WTC11 (cell line): ENCODE data around the gene UGT1A4. TPM values are rescaled to one million over a fixed set of nuclear protein-coding genes. Genes with fewer than 3 reads are reported as not detected.

Experiments used
- ATAC-seq: fragments of 200-7000 bp; cut with Tn5 transposase; 2 replicates; pipeline ENCODE4 v1.10.0; 2021; ENCODE audit warnings: mild to moderate bottlenecking, moderate library complexity
- CTCF ChIA-PET: fragments of 300-600 bp; sonication (Branson Sonifier 250); formaldehyde crosslinking; loops from one replicate; lab custom pipeline; 2021; ENCODE audit warnings: antibody characterized with exemption; lab: Charles Lee
- POLR2A ChIA-PET: fragments of 350-600 bp; sonication (Branson Sonifier 250); formaldehyde crosslinking; loops from one replicate; lab custom pipeline; 2021; ENCODE audit warnings: antibody characterized with exemption; lab: Charles Lee
- DNase-seq: peaks from one replicate; pipeline ENCODE4 v3.0.0; 2021; ENCODE audit warnings: low spot score
- H3K27ac Mint-ChIP-seq: 2 replicates; pipeline ENCODE4 v1.8.0; 2021; ENCODE audit warnings: mixed read lengths
- H3K27me3 Mint-ChIP-seq: 2 replicates; pipeline ENCODE4 v1.8.0; 2021; ENCODE audit warnings: low read depth, mild to moderate bottlenecking, moderate library complexity, mixed read lengths
- H3K36me3 Mint-ChIP-seq: 2 replicates; pipeline ENCODE4 v1.8.0; 2021; ENCODE audit warnings: mixed read lengths
- H3K4me1 Mint-ChIP-seq: 2 replicates; pipeline ENCODE4 v1.8.0; 2022; ENCODE audit warnings: mixed read lengths
- H3K4me3 Mint-ChIP-seq: 2 replicates; pipeline ENCODE4 v1.8.0; 2021; ENCODE audit warnings: mild to moderate bottlenecking, moderate library complexity, mixed read lengths
- H3K9me3 Mint-ChIP-seq: 2 replicates; pipeline ENCODE4 v1.8.0; 2021; ENCODE audit warnings: mixed read lengths
- EMX1 ChIP-seq: fragments of 250-450 bp; sonication (Bioruptor Pico); IDR thresholded peaks from 2 replicates; pipeline ENCODE4 v1.8.0; 2021; ENCODE audit warnings: mild to moderate bottlenecking
- FOXJ3 ChIP-seq: sonication (generic); formaldehyde crosslinking; IDR thresholded peaks from 2 replicates; pipeline ENCODE4 v1.9.0; 2021; ENCODE audit warnings: missing genetic modification reagents, mild to moderate bottlenecking, borderline replicate concordance
- IRF2 ChIP-seq: sonication (generic); formaldehyde crosslinking; IDR thresholded peaks from 2 replicates; pipeline ENCODE4 v1.8.0; 2022; ENCODE audit warnings: low read depth, missing genetic modification reagents, borderline replicate concordance
- MYBL2 ChIP-seq: sonication (generic); formaldehyde crosslinking; IDR thresholded peaks from 2 replicates; pipeline ENCODE4 v1.8.1; 2023; ENCODE audit warnings: mild to moderate bottlenecking, moderate library complexity, missing genetic modification reagents
- OVOL2 ChIP-seq: fragments of 250-450 bp; sonication (Bioruptor Pico); IDR thresholded peaks from 2 replicates; pipeline ENCODE4 v1.9.0; 2021; ENCODE audit warnings: mild to moderate bottlenecking, borderline replicate concordance
- RORB ChIP-seq: fragments of 250-450 bp; sonication (Bioruptor Pico); IDR thresholded peaks from 2 replicates; pipeline ENCODE4 v1.9.0; 2021; ENCODE audit warnings: mild to moderate bottlenecking
- ZNF219 ChIP-seq: sonication (generic); formaldehyde crosslinking; IDR thresholded peaks from 2 replicates; pipeline ENCODE4 v1.8.0; 2023; ENCODE audit warnings: missing genetic modification reagents, mild to moderate bottlenecking, borderline replicate concordance
- ZNF317 ChIP-seq: sonication (generic); formaldehyde crosslinking; IDR thresholded peaks from 2 replicates; pipeline ENCODE4 v1.8.1; 2023; ENCODE audit warnings: low read depth, mild to moderate bottlenecking, moderate library complexity, missing genetic modification reagents, borderline replicate concordance
- total RNA-seq: library from RNA; stranded (reverse); gene quantifications from 3 replicates; pipeline ENCODE4 v1.2.3, GENCODE V29; 2021
- TF ChIP-seq, protein P1 (sequence below): sonication (generic); formaldehyde crosslinking; IDR thresholded peaks from 2 replicates; pipeline ENCODE4 v1.8.0; 2022; ENCODE audit warnings: mild to moderate bottlenecking, missing genetic modification reagents
- TF ChIP-seq, protein P2 (sequence below): sonication (generic); formaldehyde crosslinking; IDR thresholded peaks from 2 replicates; pipeline ENCODE4 v1.8.1; 2023; ENCODE audit warnings: mild to moderate bottlenecking, moderate library complexity, missing genetic modification reagents
- TF ChIP-seq, protein P3 (sequence below): sonication (generic); formaldehyde crosslinking; IDR thresholded peaks from 2 replicates; pipeline ENCODE4 v1.8.0; 2023; ENCODE audit warnings: mild to moderate bottlenecking, missing genetic modification reagents
- TF ChIP-seq, protein P4 (sequence below): fragments of 250-450 bp; sonication (Bioruptor Pico); IDR thresholded peaks from 2 replicates; pipeline ENCODE4 v1.9.0; 2021; ENCODE audit warnings: mild to moderate bottlenecking
- TF ChIP-seq, protein P5 (sequence below): fragments of 250-450 bp; sonication (Bioruptor Pico); IDR thresholded peaks from 2 replicates; pipeline ENCODE4 v2.1.2; 2022; ENCODE audit warnings: mild to moderate bottlenecking, moderate library complexity
- TF ChIP-seq, protein P6 (sequence below): sonication (generic); formaldehyde crosslinking; IDR thresholded peaks from 2 replicates; pipeline ENCODE4 v1.8.1; 2023; ENCODE audit warnings: mild to moderate bottlenecking, missing genetic modification reagents
- TF ChIP-seq, protein P7 (sequence below): sonication (generic); formaldehyde crosslinking; IDR thresholded peaks from 2 replicates; pipeline ENCODE4 v1.8.1; 2023; ENCODE audit warnings: mild to moderate bottlenecking, missing genetic modification reagents, moderate library complexity

Gene UGT1A4
- total RNA-seq, 1 experiment from 2014 or later: 0.22 TPM

DNA sequence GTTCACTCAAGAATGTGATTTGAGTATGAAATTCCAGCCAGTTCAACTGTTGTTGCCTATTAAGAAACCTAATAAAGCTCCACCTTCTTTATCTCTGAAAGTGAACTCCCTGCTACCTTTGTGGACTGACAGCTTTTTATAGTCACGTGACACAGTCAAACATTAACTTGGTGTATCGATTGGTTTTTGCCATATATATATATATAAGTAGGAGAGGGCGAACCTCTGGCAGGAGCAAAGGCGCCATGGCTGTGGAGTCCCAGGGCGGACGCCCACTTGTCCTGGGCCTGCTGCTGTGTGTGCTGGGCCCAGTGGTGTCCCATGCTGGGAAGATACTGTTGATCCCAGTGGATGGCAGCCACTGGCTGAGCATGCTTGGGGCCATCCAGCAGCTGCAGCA is 41.5 kb downstream of the UGT1A4 start, which contains the start of gene UGT1A1:
Gene UGT1A1, plus strand, starts transcription at position 228 of the 400 bp plus-strand sequence. Its CDS starts 18 bp downstream, at position 246.
- DNase-seq (no peak), ATAC-seq (no peak)
- Mint-ChIP-seq H3K27me3 (peaks cover 7% of the 10 kb centered on the region; the same call in 1 of the 2 replicates), H3K36me3 (no peaks in the 10 kb centered on the region), H3K4me3 (no peak within 1 kb of the TSS), H3K9me3 (peaks cover 14% of the 10 kb centered on the region), H3K4me1 (no peaks in the 10 kb centered on the region), H3K27ac (no peak within 1 kb of the TSS)
- POLR2A ChIA-PET: no interaction called here
- CTCF ChIA-PET: no interaction called here
- TF ChIP-seq, protein P1, sequence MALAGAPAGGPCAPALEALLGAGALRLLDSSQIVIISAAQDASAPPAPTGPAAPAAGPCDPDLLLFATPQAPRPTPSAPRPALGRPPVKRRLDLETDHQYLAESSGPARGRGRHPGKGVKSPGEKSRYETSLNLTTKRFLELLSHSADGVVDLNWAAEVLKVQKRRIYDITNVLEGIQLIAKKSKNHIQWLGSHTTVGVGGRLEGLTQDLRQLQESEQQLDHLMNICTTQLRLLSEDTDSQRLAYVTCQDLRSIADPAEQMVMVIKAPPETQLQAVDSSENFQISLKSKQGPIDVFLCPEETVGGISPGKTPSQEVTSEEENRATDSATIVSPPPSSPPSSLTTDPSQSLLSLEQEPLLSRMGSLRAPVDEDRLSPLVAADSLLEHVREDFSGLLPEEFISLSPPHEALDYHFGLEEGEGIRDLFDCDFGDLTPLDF (CRISPR knock-in tag): no peak
- no peak for TF ChIP-seq ZNF219 (CRISPR knock-in tag)
- TF ChIP-seq, protein P2, sequence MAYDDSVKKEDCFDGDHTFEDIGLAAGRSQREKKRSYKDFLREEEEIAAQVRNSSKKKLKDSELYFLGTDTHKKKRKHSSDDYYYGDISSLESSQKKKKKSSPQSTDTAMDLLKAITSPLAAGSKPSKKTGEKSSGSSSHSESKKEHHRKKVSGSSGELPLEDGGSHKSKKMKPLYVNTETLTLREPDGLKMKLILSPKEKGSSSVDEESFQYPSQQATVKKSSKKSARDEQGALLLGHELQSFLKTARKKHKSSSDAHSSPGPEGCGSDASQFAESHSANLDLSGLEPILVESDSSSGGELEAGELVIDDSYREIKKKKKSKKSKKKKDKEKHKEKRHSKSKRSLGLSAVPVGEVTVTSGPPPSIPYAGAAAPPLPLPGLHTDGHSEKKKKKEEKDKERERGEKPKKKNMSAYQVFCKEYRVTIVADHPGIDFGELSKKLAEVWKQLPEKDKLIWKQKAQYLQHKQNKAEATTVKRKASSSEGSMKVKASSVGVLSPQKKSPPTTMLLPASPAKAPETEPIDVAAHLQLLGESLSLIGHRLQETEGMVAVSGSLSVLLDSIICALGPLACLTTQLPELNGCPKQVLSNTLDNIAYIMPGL (CRISPR knock-in tag): no peak
- TF ChIP-seq, protein P3, sequence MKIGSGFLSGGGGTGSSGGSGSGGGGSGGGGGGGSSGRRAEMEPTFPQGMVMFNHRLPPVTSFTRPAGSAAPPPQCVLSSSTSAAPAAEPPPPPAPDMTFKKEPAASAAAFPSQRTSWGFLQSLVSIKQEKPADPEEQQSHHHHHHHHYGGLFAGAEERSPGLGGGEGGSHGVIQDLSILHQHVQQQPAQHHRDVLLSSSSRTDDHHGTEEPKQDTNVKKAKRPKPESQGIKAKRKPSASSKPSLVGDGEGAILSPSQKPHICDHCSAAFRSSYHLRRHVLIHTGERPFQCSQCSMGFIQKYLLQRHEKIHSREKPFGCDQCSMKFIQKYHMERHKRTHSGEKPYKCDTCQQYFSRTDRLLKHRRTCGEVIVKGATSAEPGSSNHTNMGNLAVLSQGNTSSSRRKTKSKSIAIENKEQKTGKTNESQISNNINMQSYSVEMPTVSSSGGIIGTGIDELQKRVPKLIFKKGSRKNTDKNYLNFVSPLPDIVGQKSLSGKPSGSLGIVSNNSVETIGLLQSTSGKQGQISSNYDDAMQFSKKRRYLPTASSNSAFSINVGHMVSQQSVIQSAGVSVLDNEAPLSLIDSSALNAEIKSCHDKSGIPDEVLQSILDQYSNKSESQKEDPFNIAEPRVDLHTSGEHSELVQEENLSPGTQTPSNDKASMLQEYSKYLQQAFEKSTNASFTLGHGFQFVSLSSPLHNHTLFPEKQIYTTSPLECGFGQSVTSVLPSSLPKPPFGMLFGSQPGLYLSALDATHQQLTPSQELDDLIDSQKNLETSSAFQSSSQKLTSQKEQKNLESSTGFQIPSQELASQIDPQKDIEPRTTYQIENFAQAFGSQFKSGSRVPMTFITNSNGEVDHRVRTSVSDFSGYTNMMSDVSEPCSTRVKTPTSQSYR (CRISPR knock-in tag): no peak
- TF ChIP-seq, protein P4, sequence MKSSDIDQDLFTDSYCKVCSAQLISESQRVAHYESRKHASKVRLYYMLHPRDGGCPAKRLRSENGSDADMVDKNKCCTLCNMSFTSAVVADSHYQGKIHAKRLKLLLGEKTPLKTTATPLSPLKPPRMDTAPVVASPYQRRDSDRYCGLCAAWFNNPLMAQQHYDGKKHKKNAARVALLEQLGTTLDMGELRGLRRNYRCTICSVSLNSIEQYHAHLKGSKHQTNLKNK (CRISPR knock-in tag): no peak
- TF ChIP-seq EMX1 (CRISPR knock-in tag): no peak
- TF ChIP-seq RORB (CRISPR knock-in tag): no peak
- TF ChIP-seq MYBL2 (CRISPR knock-in tag): no peak

DNA sequence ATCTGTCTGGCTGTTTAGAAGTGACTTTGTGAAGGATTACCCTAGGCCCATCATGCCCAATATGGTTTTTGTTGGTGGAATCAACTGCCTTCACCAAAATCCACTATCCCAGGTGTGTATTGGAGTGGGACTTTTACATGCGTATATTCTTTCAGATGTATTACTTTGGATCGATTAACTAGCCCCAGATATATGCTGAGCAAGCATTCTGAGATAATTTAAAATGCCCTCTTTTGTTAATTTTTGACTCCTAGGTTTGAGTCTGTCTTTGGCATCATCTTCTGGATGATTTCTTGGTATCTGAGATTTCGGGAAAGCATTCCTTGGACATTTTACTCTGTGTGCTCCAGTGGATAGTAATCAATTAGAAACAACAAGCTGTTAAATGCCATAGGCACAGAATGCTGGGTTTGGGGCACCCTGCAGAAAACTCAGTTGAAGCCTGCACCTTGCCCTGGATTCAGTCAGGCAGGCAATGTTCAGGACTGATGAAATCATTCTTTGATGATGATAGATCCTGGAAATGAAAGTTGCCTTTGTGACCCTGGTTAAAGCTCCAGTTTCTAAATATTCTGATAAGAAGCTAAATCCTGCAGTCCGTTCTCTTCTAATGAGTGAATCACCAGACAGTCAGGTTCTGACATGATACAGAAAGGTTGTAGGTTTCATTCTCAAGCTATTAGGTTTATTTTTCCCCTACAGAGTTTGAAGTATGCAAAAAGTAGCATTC is 42.7 kb downstream of the UGT1A4 start:
- POLR2A ChIA-PET: no interaction called here
- DNase-seq (no peak), ATAC-seq (no peak)
- Mint-ChIP-seq H3K27ac (no peak overlapping the region), H3K4me1 (no peaks in the 10 kb centered on the region), H3K4me3 (no peak overlapping the region), H3K27me3 (peaks cover 7% of the 10 kb centered on the region; the same call in 1 of the 2 replicates), H3K9me3 (peaks cover 17% of the 10 kb centered on the region), H3K36me3 (no peaks in the 10 kb centered on the region)
- no peak for TF ChIP-seq OVOL2 (CRISPR knock-in tag)
- CTCF ChIA-PET: no interaction called here

DNA sequence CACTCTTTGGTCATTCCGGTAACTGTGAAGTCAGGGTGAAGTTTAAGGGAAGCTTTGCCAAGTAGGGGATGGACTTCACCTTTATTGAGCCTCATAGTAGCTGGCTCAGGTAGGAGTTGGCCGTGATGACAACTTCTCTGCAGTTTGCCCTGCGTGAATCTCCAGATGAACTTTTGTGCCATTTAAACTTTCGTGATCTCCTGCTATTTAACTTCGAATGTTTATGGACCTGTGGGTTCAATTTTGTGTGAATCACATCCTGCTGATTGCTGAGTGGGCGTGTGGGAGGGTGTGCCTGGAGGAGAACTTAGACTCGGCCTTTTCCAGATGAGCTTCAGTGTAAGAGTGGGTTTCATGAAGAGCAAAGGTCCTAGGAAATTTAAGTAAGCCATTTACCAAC is 45.7 kb downstream of the UGT1A4 start:
- no peak for ATAC-seq
- Mint-ChIP-seq H3K9me3 (peaks cover 9% of the 10 kb centered on the region), H3K36me3 (no peaks in the 10 kb centered on the region), H3K4me1 (peaks cover 3% of the 10 kb centered on the region), H3K4me3 (no peak overlapping the region), H3K27me3 (peaks cover 7% of the 10 kb centered on the region; the same call in 1 of the 2 replicates), H3K27ac (no peak overlapping the region)
- ChIA-PET POLR2A (no interaction called here), CTCF (no interaction called here)
- DNase-seq: no peak
- TF ChIP-seq, protein P5, sequence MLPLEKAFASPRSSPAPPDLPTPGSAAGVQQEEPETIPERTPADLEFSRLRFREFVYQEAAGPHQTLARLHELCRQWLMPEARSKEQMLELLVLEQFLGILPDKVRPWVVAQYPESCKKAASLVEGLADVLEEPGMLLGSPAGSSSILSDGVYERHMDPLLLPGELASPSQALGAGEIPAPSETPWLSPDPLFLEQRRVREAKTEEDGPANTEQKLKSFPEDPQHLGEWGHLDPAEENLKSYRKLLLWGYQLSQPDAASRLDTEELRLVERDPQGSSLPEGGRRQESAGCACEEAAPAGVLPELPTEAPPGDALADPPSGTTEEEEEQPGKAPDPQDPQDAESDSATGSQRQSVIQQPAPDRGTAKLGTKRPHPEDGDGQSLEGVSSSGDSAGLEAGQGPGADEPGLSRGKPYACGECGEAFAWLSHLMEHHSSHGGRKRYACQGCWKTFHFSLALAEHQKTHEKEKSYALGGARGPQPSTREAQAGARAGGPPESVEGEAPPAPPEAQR (CRISPR knock-in tag): no peak
- TF ChIP-seq IRF2 (no peak), FOXJ3 (CRISPR knock-in tag) (no peak), ZNF317 (CRISPR knock-in tag) (no peak)
- TF ChIP-seq, protein P2 (CRISPR knock-in tag): no peak
- TF ChIP-seq, protein P6, sequence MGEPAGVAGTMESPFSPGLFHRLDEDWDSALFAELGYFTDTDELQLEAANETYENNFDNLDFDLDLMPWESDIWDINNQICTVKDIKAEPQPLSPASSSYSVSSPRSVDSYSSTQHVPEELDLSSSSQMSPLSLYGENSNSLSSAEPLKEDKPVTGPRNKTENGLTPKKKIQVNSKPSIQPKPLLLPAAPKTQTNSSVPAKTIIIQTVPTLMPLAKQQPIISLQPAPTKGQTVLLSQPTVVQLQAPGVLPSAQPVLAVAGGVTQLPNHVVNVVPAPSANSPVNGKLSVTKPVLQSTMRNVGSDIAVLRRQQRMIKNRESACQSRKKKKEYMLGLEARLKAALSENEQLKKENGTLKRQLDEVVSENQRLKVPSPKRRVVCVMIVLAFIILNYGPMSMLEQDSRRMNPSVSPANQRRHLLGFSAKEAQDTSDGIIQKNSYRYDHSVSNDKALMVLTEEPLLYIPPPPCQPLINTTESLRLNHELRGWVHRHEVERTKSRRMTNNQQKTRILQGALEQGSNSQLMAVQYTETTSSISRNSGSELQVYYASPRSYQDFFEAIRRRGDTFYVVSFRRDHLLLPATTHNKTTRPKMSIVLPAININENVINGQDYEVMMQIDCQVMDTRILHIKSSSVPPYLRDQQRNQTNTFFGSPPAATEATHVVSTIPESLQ: no peak
- TF ChIP-seq, protein P7, sequence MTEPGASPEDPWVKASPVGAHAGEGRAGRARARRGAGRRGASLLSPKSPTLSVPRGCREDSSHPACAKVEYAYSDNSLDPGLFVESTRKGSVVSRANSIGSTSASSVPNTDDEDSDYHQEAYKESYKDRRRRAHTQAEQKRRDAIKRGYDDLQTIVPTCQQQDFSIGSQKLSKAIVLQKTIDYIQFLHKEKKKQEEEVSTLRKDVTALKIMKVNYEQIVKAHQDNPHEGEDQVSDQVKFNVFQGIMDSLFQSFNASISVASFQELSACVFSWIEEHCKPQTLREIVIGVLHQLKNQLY (CRISPR knock-in tag): no peak
- TF ChIP-seq, protein P1 (CRISPR knock-in tag): no peak
